PC-3 (cell line): ENCODE data around the gene GADD45GIP1.

Experiments used
- CTCF ChIP-seq: fragments of 300-600 bp; sonication (generic); conservative IDR thresholded peaks from 2 replicates; pipeline ENCODE4 v1.5.1; 2017; ENCODE audit warnings: antibody characterized with exemption, low read depth, mild to moderate bottlenecking, low read length
- EZH2 ChIP-seq: fragments of 300-600 bp; sonication (generic); IDR thresholded peaks from one replicate; pipeline ENCODE4 v1.6.1; 2017; ENCODE audit warnings: antibody characterized with exemption, mild to moderate bottlenecking, low read length; ENCODE audit not compliant: unreplicated experiment
- EZH2phosphoT487 ChIP-seq: fragments of 300-600 bp; sonication (generic); IDR thresholded peaks from 2 replicates; pipeline ENCODE4 v1.6.1; 2018; ENCODE audit warnings: mild to moderate bottlenecking, antibody characterized with exemption, low read length, borderline replicate concordance

- no peak for TF ChIP-seq CTCF
- TF ChIP-seq EZH2 = no peak
- no peak for TF ChIP-seq EZH2phosphoT487
Observed at GRCh38 chr19:13002166-13002898, 45.3 kb upstream of the GADD45GIP1 start.
